Measurements from ENCODE around the gene SMPDL3B. TPM values are rescaled to one million over a fixed set of nuclear protein-coding genes. Genes with fewer than 3 reads are reported as not detected.

SMPDL3B gene
- total RNA-seq, 4 donors from 2014 or later, result 6.6 to 43.4 (median 31.6) TPM

- H3K4me3 ChIP-seq, result no peak overlapping the region
- peaks cover 0 to 31% (median 0%) of the 10 kb centered on the region in 3 donors for H3K36me3 ChIP-seq
- no peak for DNase-seq
- H3K27ac ChIP-seq, result no peak overlapping the region
- no peaks in the 10 kb centered on the region for H3K27me3 ChIP-seq
- no peaks in the 10 kb centered on the region for H3K9me3 ChIP-seq
- H3K4me1 ChIP-seq, result no peaks in the 10 kb centered on the region
- TF ChIP-seq POLR2A (IDR thresholded peaks at IDR 0.05), result no peak
- no peak for TF ChIP-seq CTCF (IDR thresholded peaks at IDR 0.05)
Observed at GRCh38 chr1:27980216-27980845, 45.5 kb downstream of the SMPDL3B start.

DNA sequence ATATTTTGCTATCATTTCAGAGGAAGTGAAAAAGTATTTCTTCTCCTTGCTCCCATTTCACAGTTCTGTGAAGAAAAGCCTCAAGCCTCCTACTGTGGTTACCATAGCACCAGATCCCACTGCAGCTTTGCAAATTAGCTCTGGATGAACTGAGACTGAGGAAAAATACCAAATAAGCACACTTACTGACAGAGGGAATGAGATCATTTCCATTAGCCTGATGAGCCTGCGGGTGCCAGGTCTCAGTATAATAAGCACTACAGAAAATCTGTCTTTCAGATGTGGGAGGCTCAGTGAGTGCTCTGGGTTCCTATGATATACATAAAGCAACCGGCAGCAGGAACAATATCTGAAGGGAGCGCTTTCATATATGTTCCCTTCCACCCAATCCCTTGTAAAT, 46.3 kb downstream of the SMPDL3B start:
- no peak for DNase-seq
- Histone ChIP-seq H3K27ac (no peak overlapping the region), H3K27me3 (no peaks in the 10 kb centered on the region), H3K36me3 (peaks cover 0 to 29% (median 0%) of the 10 kb centered on the region in 3 donors), H3K4me3 (no peak overlapping the region), H3K9me3 (no peaks in the 10 kb centered on the region), H3K4me1 (no peaks in the 10 kb centered on the region)
- TF ChIP-seq POLR2A (IDR thresholded peaks at IDR 0.05), result no peak
- TF ChIP-seq CTCF (IDR thresholded peaks at IDR 0.05), result no peak

DNA sequence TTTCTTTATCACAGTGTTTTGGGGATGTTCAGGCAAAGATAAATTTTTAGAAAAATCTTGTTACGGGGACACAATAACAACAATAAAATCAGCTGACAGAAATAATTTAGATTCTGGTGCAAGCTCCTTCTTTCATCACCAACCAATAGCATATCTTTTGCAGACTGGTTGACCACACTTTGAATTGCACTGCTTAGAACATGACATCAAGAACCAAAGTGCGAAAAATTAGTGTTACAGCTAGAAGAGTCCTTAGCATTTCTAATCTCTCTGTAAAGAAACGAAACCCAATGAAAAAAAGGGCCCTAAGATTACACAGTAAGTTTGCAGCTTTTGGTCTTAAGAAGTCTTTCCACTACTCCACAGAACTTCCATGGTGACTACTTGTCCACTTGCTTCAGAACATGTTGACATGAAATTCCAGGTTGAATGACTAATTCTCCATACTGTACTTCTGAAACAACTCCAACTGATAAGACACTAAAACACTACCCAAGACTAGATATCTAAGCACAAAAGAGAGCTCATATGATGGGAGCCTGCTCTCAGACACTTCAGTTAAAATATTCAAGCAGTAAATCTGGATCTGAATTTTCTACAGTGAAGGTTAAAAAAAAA, 56.2 kb downstream of the SMPDL3B start:
- H3K4me1 ChIP-seq, result no peaks in the 10 kb centered on the region
- no peak overlapping the region for H3K4me3 ChIP-seq
- H3K9me3 ChIP-seq, result no peaks in the 10 kb centered on the region
- peaks cover 0 to 85% (median 0%) of the 10 kb centered on the region in 3 donors for H3K36me3 ChIP-seq
- TF ChIP-seq POLR2A (IDR thresholded peaks at IDR 0.05) (no peak), CTCF (IDR thresholded peaks at IDR 0.05) (no peak)
- H3K27ac ChIP-seq, result no peak overlapping the region
- no peaks in the 10 kb centered on the region for H3K27me3 ChIP-seq
- no peak for DNase-seq

DNA sequence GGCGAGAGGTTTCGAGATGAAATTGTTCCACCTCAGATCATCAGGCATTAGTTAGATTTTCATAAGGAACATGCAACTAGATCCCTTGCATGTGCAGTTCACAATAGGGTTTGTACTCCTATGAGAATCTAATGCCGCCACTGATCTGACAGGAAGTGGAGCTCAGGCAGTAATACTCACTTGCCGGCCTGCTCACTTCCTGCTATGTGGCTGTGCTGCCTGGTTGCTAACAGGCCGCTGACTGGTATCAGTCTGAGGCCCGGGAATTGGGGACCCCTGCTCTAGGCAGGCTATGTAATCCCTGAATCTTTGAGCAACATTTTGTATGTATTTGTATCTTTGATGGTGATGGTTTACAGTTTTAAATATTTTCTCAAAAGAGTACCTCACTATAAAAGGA, 57.5 kb downstream of the SMPDL3B start:
- H3K4me1 ChIP-seq, result no peaks in the 10 kb centered on the region
- H3K27ac ChIP-seq, result peak overlapping the region in 2 of 4 donors; percentile 4 to 21
- H3K9me3 ChIP-seq, result no peaks in the 10 kb centered on the region
- H3K36me3 ChIP-seq, result peaks cover 0 to 92% (median 0%) of the 10 kb centered on the region in 3 donors
- TF ChIP-seq POLR2A (IDR thresholded peaks at IDR 0.05) (no peak), CTCF (IDR thresholded peaks at IDR 0.05) (no peak)
- no peaks in the 10 kb centered on the region for H3K27me3 ChIP-seq
- peak in 2 of 3 donors; percentile 50 to 64 for DNase-seq
- no peak overlapping the region for H3K4me3 ChIP-seq

GRCh38 chr1:27993241-27993640, 58.4 kb downstream of the SMPDL3B start:
- Histone ChIP-seq H3K4me1 (no peaks in the 10 kb centered on the region), H3K27me3 (no peaks in the 10 kb centered on the region), H3K36me3 (peaks cover 0 to 92% (median 0%) of the 10 kb centered on the region in 3 donors), H3K27ac (no peak overlapping the region), H3K9me3 (no peaks in the 10 kb centered on the region), H3K4me3 (no peak overlapping the region)
- TF ChIP-seq CTCF (IDR thresholded peaks at IDR 0.05), result no peak
- TF ChIP-seq POLR2A (IDR thresholded peaks at IDR 0.05), result no peak
- DNase-seq, result no peak

All from Peyer's patch (tissue), 4 donors.